PC-9 (cell line): ENCODE results near the gene TCEAL1. TPM values are rescaled to one million over a fixed set of nuclear protein-coding genes. Genes with fewer than 3 reads are reported as not detected.
A peak's percentile ranks its signal among the peaks of the same experiment; 100 is the strongest.
"Not testable (repeated sequence)": the region's sequence is repeated elsewhere in the genome, so short reads cannot be mapped to it uniquely, and the experiment has no call there.

ENCODE experiments used
- BruUV-seq: library from RNA; stranded (reverse); fragments of 400-500 nt; replicated peaks from 2 replicates; lab custom pipeline; 2021; lab: Mats Ljungman, UMichigan
- CTCF ChIA-PET: fragments of 300-600 bp; sonication (Branson Sonifier 250); formaldehyde crosslinking; loops from one replicate; lab custom pipeline; 2022; ENCODE audit warnings: antibody characterized with exemption; lab: Charles Lee
- POLR2A ChIA-PET: fragments of 300-600 bp; sonication (Branson Sonifier 250); formaldehyde crosslinking; loops from one replicate; lab custom pipeline; 2022; ENCODE audit warnings: antibody characterized with exemption; ENCODE audit not compliant: unreplicated experiment; lab: Charles Lee
- DNase-seq, 2 experiments: peaks; one replicate each; pipeline versions ENCODE4 v3.0.0 to v3.0.0-alpha.2; 2015 to 2022; ENCODE audit warnings: mixed read lengths in 1 of 2
- H2AFZ ChIP-seq: fragments of 200-600 bp; sonication (generic); 2 replicates; pipeline ENCODE4 v1.8.1; 2017; ENCODE audit warnings: antibody characterized with exemption
- H3F3A ChIP-seq: fragments of 200-600 bp; sonication (generic); 2 replicates; pipeline ENCODE4 v1.8.1; 2017; ENCODE audit warnings: antibody characterized with exemption, mild to moderate bottlenecking, low read depth; ENCODE audit not compliant: insufficient read depth
- H3K27ac ChIP-seq: fragments of 200-600 bp; sonication (generic); 2 replicates; pipeline ENCODE4 v1.6.1; 2016; ENCODE audit warnings: mixed run types
- H3K27me3 ChIP-seq: fragments of 200-600 bp; sonication (generic); 2 replicates; pipeline ENCODE4 v1.6.1; 2016; ENCODE audit warnings: low read depth, mixed run types; ENCODE audit not compliant: insufficient read depth
- H3K36me3 ChIP-seq: fragments of 200-600 bp; sonication (generic); 2 replicates; pipeline ENCODE4 v1.6.1; 2016; ENCODE audit warnings: low read depth, mixed run types
- H3K4me1 ChIP-seq: fragments of 200-600 bp; sonication (generic); replicated peaks from 2 replicates; pipeline ENCODE4 v1.6.1; 2016; ENCODE audit warnings: mixed run types; ENCODE audit not compliant: insufficient read depth
- H3K4me2 ChIP-seq: fragments of 200-600 bp; sonication (generic); 2 replicates; pipeline ENCODE4 v1.6.1; 2017; ENCODE audit warnings: mixed run types
- H3K4me3 ChIP-seq: fragments of 200-600 bp; sonication (generic); 2 replicates; pipeline ENCODE4 v1.6.1; 2016; ENCODE audit warnings: mixed run types
- H3K79me2 ChIP-seq: fragments of 200-600 bp; sonication (generic); 2 replicates; pipeline ENCODE4 v1.6.1; 2017; ENCODE audit warnings: low read depth, mixed run types
- H3K9me2 ChIP-seq: fragments of 200-600 bp; sonication (generic); 2 replicates; pipeline ENCODE4 v1.8.1; 2017; ENCODE audit warnings: mild to moderate bottlenecking; ENCODE audit not compliant: insufficient read depth
- H3K9me3 ChIP-seq: fragments of 200-600 bp; sonication (generic); 2 replicates; pipeline ENCODE4 v1.8.1; 2016; ENCODE audit warnings: low read depth; ENCODE audit not compliant: insufficient read depth
- H4K20me1 ChIP-seq: fragments of 200-600 bp; sonication (generic); 2 replicates; pipeline ENCODE4 v1.8.1; 2017; ENCODE audit not compliant: insufficient read depth
- CTCF ChIP-seq: fragments of 200-600 bp; sonication (generic); conservative IDR thresholded peaks from 2 replicates; pipeline ENCODE4 v1.6.1; 2017; ENCODE audit warnings: mixed run types, antibody characterized with exemption, mild to moderate bottlenecking, moderate library complexity
- EZH2 ChIP-seq: fragments of 200-600 bp; sonication (generic); IDR thresholded peaks from 2 replicates; pipeline ENCODE4 v1.8.0; 2017; ENCODE audit warnings: antibody characterized with exemption, low read depth
- intact Hi-C: fragments of 100-400 bp; cut with micrococcal nuclease; formaldehyde crosslinking; loops from one replicate; pipeline ENCODE4 v1.10.0; 2022; ENCODE audit not compliant: unreplicated experiment
- total RNA-seq: library from RNA; stranded (reverse); gene quantifications from 2 replicates; pipeline ENCODE4 v1.2.3, GENCODE V29; 2021

TCEAL1 gene
- total RNA-seq, 1 experiment from 2014 or later = 26.8 TPM

DNA sequence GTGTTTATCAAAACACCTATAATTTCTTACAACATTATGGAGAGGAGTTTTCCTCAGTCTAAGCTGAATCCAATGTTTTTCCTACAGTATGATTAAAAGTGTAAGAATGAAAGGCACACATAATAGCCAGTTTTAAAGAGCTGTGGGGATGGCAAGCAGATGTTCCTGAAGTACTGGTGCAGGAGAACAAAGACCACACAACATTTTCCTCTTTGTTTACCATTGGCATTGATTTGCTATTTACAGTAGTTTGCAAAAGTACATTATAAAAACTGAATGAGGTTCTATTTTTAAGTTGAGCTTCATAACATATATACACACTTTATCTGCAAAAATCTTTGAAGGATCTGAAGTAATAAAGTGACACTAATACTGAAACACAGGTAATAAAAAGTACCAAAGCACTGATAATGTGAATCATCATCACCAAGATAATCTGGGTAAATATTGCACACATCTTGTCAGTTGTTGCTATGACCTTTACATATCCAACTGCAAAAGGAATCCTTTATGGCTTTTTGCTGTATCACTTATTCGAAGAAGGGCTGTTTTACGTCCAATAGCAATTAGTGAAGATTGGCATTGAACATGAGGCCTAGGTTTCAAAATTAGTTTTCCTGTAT lies 22.5 kb downstream of the TCEAL1 start:
- no peaks in the 10 kb centered on the region for H3K27me3 ChIP-seq
- H3K4me2 ChIP-seq = no peak overlapping the region
- intact Hi-C loops = no loop called here
- TF ChIP-seq CTCF (no peak), EZH2 (no peak)
- DNase-seq = no peak
- no peak overlapping the region for H2AFZ ChIP-seq
- H3K9me2 ChIP-seq = no peaks in the 10 kb centered on the region
- H3K79me2 ChIP-seq = no peaks in the 10 kb centered on the region
- no peaks in the 10 kb centered on the region for H3K36me3 ChIP-seq
- no peaks in the 10 kb centered on the region for H3K9me3 ChIP-seq
- H3K4me1 ChIP-seq = peaks cover 13% of the 10 kb centered on the region
- H3K4me3 ChIP-seq = no peak overlapping the region
- H3F3A ChIP-seq = peaks cover 10% of the 10 kb centered on the region
- H4K20me1 ChIP-seq = no peaks in the 10 kb centered on the region
- CTCF ChIA-PET = no interaction called here
- no peak overlapping the region for H3K27ac ChIP-seq
- no TSS peak for BruUV-seq
- POLR2A ChIA-PET = no interaction called here

DNA sequence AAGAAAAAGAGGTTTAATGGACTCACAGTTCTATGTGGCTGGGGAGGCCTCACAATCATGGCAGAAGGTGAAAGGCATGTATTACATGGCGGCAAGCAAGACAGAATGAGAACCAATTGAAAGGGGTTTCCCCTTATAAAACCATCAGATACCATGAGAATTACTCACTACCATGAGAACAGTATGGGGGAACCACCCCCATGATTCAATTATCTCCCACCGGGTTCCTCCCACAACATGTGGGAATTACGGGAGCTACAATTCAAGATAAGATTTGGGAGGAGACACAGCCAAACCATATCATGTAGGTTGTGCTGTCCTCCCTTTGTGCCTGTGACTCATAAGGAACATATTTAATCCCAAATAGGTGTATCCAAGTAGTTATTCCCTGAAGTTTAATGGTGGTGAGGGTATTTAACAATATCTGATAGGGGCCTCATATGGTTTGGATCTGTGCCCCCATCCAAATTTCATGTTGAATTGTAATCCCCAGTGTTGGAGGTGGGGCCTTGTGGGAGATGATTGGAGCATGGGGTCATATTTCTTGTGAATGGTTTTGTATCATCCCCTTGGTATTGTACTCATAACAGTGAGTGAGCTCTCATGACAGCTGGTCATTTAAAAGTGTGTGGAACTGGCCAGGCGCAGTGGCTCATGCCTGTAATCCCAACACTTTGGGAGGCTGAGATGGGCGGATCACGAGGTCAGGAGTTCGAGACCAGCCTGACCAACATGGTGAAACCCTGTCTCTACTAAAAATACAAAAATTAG lies 26.6 kb downstream of the TCEAL1 start:
- H3K4me1 ChIP-seq = peaks cover 53% of the 10 kb centered on the region
- not testable (repeated sequence) for H3K36me3 ChIP-seq
- intact Hi-C loops = loop anchor here (5.0 kb wide), 1 partner anchor 38 kb away; no protein-coding TSS in a partner anchor

GRCh38 chrX:103656617-103657016 lies 27.8 kb downstream of the TCEAL1 start:
- Histone ChIP-seq H3K4me3 (no peak overlapping the region), H3K79me2 (no peaks in the 10 kb centered on the region), H3K9me3 (no peaks in the 10 kb centered on the region), H3K9me2 (no peaks in the 10 kb centered on the region; the same call in 1 of the 2 replicates), H3K27me3 (no peaks in the 10 kb centered on the region), H3F3A (peaks cover 43% of the 10 kb centered on the region), H3K27ac (peak overlapping the region; percentile 94), H2AFZ (no peak overlapping the region), H3K4me2 (peak overlapping the region; percentile 70), H4K20me1 (no peaks in the 10 kb centered on the region), H3K4me1 (peaks cover 53% of the 10 kb centered on the region), H3K36me3 (no peaks in the 10 kb centered on the region)
- ChIA-PET CTCF (no interaction called here), POLR2A (interaction anchor here (0.5 to 0.7 kb wide), 4 partner anchors 21 to 345 kb away, joined by 3 to 7 read pairs (median 4); no protein-coding TSS in a partner anchor)
- DNase-seq = peak; percentile 62 to 93
- no peak for TF ChIP-seq CTCF
- TF ChIP-seq EZH2 = no peak
- BruUV-seq = no TSS peak
- intact Hi-C loops = loop anchor here (2.0 to 5.0 kb wide), 2 partner anchors 30 to 39 kb away; partner anchors contain the start of gene MORF4L2

More for the DNA sequence above, 26.6 kb downstream of the TCEAL1 start:
- H2AFZ ChIP-seq, CTCF ChIA-PET, BruUV-seq, DNase-seq, H3K79me2 ChIP-seq, H3K9me3 ChIP-seq, POLR2A ChIA-PET, H4K20me1 ChIP-seq, H3K27me3 ChIP-seq, H3K9me2 ChIP-seq, H3K4me3 ChIP-seq: not testable (repeated sequence)
- Histone ChIP-seq H3F3A (peaks cover 43% of the 10 kb centered on the region), H3K4me2 (peak overlapping the region; percentile 34), H3K27ac (peak overlapping the region; percentile 94)

DNA sequence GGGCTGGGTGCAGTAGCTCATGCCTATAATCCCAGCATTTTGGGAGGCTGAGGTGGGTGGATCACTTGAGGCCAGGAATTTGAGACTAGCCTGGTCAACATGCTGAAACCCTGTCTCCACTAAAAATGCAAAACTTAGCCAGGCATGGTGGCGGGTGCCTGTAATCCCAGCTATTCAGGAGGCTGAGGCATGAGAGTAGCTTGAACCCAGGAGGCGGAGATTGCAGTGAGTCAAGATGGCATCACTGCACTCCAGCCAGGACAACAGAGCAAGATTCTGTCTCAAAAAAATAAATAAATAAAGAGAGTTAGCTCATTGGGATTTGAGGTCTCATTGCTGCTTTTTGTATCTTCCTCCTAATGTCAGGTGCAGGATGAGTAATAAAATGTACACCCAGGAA lies 28.3 kb downstream of the TCEAL1 start:
- H3K79me2 ChIP-seq, H3K36me3 ChIP-seq, H3K27me3 ChIP-seq, H3K4me3 ChIP-seq, H3K9me2 ChIP-seq, BruUV-seq, H4K20me1 ChIP-seq, CTCF ChIA-PET, H2AFZ ChIP-seq, H3K9me3 ChIP-seq: not testable (repeated sequence)
- H3F3A ChIP-seq = peaks cover 43% of the 10 kb centered on the region
- H3K27ac ChIP-seq = peak overlapping the region; percentile 94
- peaks cover 53% of the 10 kb centered on the region for H3K4me1 ChIP-seq
- intact Hi-C loops = loop anchor here (2.0 to 5.0 kb wide), 2 partner anchors 30 to 40 kb away; partner anchors contain the start of gene MORF4L2
- peak; percentile 34 to 62 for DNase-seq
- POLR2A ChIA-PET = interaction anchor here (0.5 kb wide), 2 partner anchors 22 to 27 kb away, joined by 3 to 4 read pairs; no protein-coding TSS in a partner anchor
- peak overlapping the region; percentile 70 for H3K4me2 ChIP-seq
